ENCODE data around the gene STK24. TPM values are rescaled to one million over a fixed set of nuclear protein-coding genes. Genes with fewer than 3 reads are reported as not detected.
A peak's percentile ranks its signal among the peaks of the same experiment; 100 is the strongest.

The STK24 gene
- total and polyA plus RNA-seq, 2 donors (not counting 1 experiment from before 2014, with no cell fraction given), result 53.2 to 73.1 TPM

GRCh38 chr13:98467263-98467985 is 109.5 kb downstream of the STK24 start:
- peaks cover 15% of the 10 kb centered on the region for H3K79me2 ChIP-seq (ENCODE audit: control insufficient read depth, insufficient read depth, low read length)
- TF ChIP-seq CTCF (conservative IDR thresholded peaks at IDR 0.05 in 1 of 2, IDR thresholded peaks at IDR 0.05 in 1 of 2; ENCODE audit: low read depth in 1 of 2, low read length in 2 of 2) (no peak), EZH2 (IDR thresholded peaks at IDR 0.05; ENCODE audit: low read length, missing control alignments) (no peak)
- peaks cover 14% of the 10 kb centered on the region for H3K36me3 ChIP-seq (ENCODE audit: control insufficient read depth, insufficient read depth, low read length)
- no peaks in the 10 kb centered on the region for H3K27me3 ChIP-seq (ENCODE audit: control insufficient read depth, insufficient read depth, low read length)
- DNase-seq (ENCODE audit: low read depth in 2 of 2), result no peak
- H4K20me1 ChIP-seq (ENCODE audit: control insufficient read depth, extremely low read depth, insufficient read depth, low read length), result no peaks in the 10 kb centered on the region
- H2AFZ ChIP-seq (ENCODE audit: low read length), result no peak overlapping the region
- no peak overlapping the region for H3K9ac ChIP-seq (ENCODE audit: insufficient read depth, low read length)
- no peaks in the 10 kb centered on the region for H3K4me1 ChIP-seq (ENCODE audit: control insufficient read depth, extremely low read depth, insufficient read depth, low read length)
- H3K4me2 ChIP-seq (ENCODE audit: extremely low read depth, insufficient read depth, low read length), result no peak overlapping the region
- no peaks in the 10 kb centered on the region for H3K9me3 ChIP-seq (ENCODE audit: control insufficient read depth, insufficient read depth, low read depth, low read length)
- no peak overlapping the region for H3K4me3 ChIP-seq (replicated peaks in 1 of 4; ENCODE audit: control extremely low read depth in 1 of 4, insufficient read depth in 1 of 4, low read depth in 3 of 4, low read length in 4 of 4)
- H3K27ac ChIP-seq (ENCODE audit: insufficient read depth, low read length), result no peak overlapping the region

GRCh38 chr13:98466634-98467236 is 110.2 kb downstream of the STK24 start:
- Histone ChIP-seq H3K4me2 (ENCODE audit: extremely low read depth, insufficient read depth, low read length) (no peak overlapping the region), H3K9me3 (ENCODE audit: control insufficient read depth, insufficient read depth, low read depth, low read length) (no peaks in the 10 kb centered on the region), H3K36me3 (ENCODE audit: control insufficient read depth, insufficient read depth, low read length) (peaks cover 14% of the 10 kb centered on the region), H4K20me1 (ENCODE audit: control insufficient read depth, extremely low read depth, insufficient read depth, low read length) (no peaks in the 10 kb centered on the region), H3K4me1 (ENCODE audit: control insufficient read depth, extremely low read depth, insufficient read depth, low read length) (no peaks in the 10 kb centered on the region), H3K9ac (ENCODE audit: insufficient read depth, low read length) (no peak overlapping the region), H3K27me3 (ENCODE audit: control insufficient read depth, insufficient read depth, low read length) (no peaks in the 10 kb centered on the region), H3K79me2 (ENCODE audit: control insufficient read depth, insufficient read depth, low read length) (peaks cover 18% of the 10 kb centered on the region), H2AFZ (ENCODE audit: low read length) (no peak overlapping the region), H3K27ac (ENCODE audit: insufficient read depth, low read length) (no peak overlapping the region), H3K4me3 (replicated peaks in 1 of 4; ENCODE audit: control extremely low read depth in 1 of 4, insufficient read depth in 1 of 4, low read depth in 3 of 4, low read length in 4 of 4) (no peak overlapping the region)
- TF ChIP-seq EZH2 (IDR thresholded peaks at IDR 0.05; ENCODE audit: low read length, missing control alignments) (no peak), CTCF (conservative IDR thresholded peaks at IDR 0.05 in 1 of 2, IDR thresholded peaks at IDR 0.05 in 1 of 2; ENCODE audit: low read depth in 1 of 2, low read length in 2 of 2) (peak; percentile 62 to 77)
- peak; percentile 57 to 59 for DNase-seq (ENCODE audit: low read depth in 2 of 2)

DNA sequence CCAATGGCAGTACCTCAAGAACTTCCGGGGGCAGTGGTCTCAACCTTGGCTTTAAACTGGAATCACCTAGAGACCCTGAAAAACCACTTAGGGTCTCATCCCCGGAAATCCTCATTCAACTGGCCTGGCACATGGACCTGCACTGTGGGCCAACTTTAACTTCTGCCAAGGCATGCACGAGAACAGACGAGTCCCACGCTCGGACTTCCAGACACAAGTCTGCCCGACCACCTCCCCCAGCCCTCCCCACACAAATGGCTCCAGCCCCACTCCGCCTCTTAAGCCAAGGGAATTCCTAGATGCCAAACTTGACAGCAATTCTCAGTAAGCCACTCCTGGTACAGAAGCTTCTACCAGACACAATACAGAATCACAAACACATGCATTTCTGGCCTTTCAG is 114.0 kb downstream of the STK24 start:
- no peak overlapping the region for H3K9ac ChIP-seq (ENCODE audit: insufficient read depth, low read length)
- peaks cover 18% of the 10 kb centered on the region for H3K79me2 ChIP-seq (ENCODE audit: control insufficient read depth, insufficient read depth, low read length)
- no peaks in the 10 kb centered on the region for H3K27me3 ChIP-seq (ENCODE audit: control insufficient read depth, insufficient read depth, low read length)
- H2AFZ ChIP-seq (ENCODE audit: low read length), result no peak overlapping the region
- H4K20me1 ChIP-seq (ENCODE audit: control insufficient read depth, extremely low read depth, insufficient read depth, low read length), result no peaks in the 10 kb centered on the region
- no peaks in the 10 kb centered on the region for H3K9me3 ChIP-seq (ENCODE audit: control insufficient read depth, insufficient read depth, low read depth, low read length)
- no peak for DNase-seq (ENCODE audit: low read depth in 2 of 2)
- H3K4me2 ChIP-seq (ENCODE audit: extremely low read depth, insufficient read depth, low read length), result no peak overlapping the region
- H3K36me3 ChIP-seq (ENCODE audit: control insufficient read depth, insufficient read depth, low read length), result peaks cover 27% of the 10 kb centered on the region
- TF ChIP-seq CTCF (conservative IDR thresholded peaks at IDR 0.05 in 1 of 2, IDR thresholded peaks at IDR 0.05 in 1 of 2; ENCODE audit: low read depth in 1 of 2, low read length in 2 of 2), result no peak
- no peak for TF ChIP-seq EZH2 (IDR thresholded peaks at IDR 0.05; ENCODE audit: low read length, missing control alignments)
- H3K4me1 ChIP-seq (ENCODE audit: control insufficient read depth, extremely low read depth, insufficient read depth, low read length), result no peaks in the 10 kb centered on the region
- H3K4me3 ChIP-seq (replicated peaks in 1 of 4; ENCODE audit: control extremely low read depth in 1 of 4, insufficient read depth in 1 of 4, low read depth in 3 of 4, low read length in 4 of 4), result no peak overlapping the region
- no peak overlapping the region for H3K27ac ChIP-seq (ENCODE audit: insufficient read depth, low read length)
